Measurements from ENCODE around the gene SP5. TPM values are rescaled to one million over a fixed set of nuclear protein-coding genes. Genes with fewer than 3 reads are reported as not detected.
A peak's percentile ranks its signal among the peaks of the same experiment; 100 is the strongest.

The SP5 gene
- total and polyA plus RNA-seq, 9 of the 15 experiments (the other 6 are each of a cell fraction or from before 2014, with no cell fraction given): 0.03 to 1.7 (median 0.16) TPM; not detected in 1

GRCh38 chr2:170742000-170742399 is 26.9 kb downstream of the SP5 start (continued):
- TF ChIP-seq, protein P1, sequence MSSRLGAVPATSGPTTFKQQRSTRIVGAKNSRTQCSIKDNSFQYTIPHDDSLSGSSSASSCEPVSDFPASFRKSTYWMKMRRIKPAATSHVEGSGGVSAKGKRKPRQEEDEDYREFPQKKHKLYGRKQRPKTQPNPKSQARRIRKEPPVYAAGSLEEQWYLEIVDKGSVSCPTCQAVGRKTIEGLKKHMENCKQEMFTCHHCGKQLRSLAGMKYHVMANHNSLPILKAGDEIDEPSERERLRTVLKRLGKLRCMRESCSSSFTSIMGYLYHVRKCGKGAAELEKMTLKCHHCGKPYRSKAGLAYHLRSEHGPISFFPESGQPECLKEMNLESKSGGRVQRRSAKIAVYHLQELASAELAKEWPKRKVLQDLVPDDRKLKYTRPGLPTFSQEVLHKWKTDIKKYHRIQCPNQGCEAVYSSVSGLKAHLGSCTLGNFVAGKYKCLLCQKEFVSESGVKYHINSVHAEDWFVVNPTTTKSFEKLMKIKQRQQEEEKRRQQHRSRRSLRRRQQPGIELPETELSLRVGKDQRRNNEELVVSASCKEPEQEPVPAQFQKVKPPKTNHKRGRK (tag; IDR thresholded peaks at IDR 0.05): no peak
- TF ChIP-seq ZNF184 (CRISPR knock-in tag; IDR thresholded peaks at IDR 0.05) (no peak), ZNF764 (CRISPR knock-in tag; IDR thresholded peaks at IDR 0.05; ENCODE audit: low read depth) (no peak), PCBP2 (IDR thresholded peaks at IDR 0.05; ENCODE audit: low read depth, low read length, poor library complexity, severe bottlenecking) (no peak), RFX5 (IDR thresholded peaks at IDR 0.05; ENCODE audit: low read depth, low read length) (no peak), ZNF785 (CRISPR knock-in tag; IDR thresholded peaks at IDR 0.05) (no peak), CC2D1A (IDR thresholded peaks at IDR 0.05) (peak; percentile 54; the same call in 1 of the 2 replicates), HOMEZ (CRISPR knock-in tag; IDR thresholded peaks at IDR 0.05) (0 out of 2 replicates have a peak, but pooled peaks have one; percentile 19), THRB (CRISPR knock-in tag; conservative IDR thresholded peaks at IDR 0.05) (0 out of 2 replicates have a peak, but pooled peaks have one; percentile 39), NFATC3 (IDR thresholded peaks at IDR 0.05) (no peak), TCF3 (CRISPR knock-in tag; IDR thresholded peaks at IDR 0.05) (peak; percentile 42), HMGN3 (IDR thresholded peaks at IDR 0.05; ENCODE audit: borderline replicate concordance, extremely low read depth, insufficient read length, low read depth, low read length) (no peak), PML (IDR thresholded peaks at IDR 0.05; ENCODE audit: low read length) (no peak), SNAPC5 (CRISPR knock-in tag; IDR thresholded peaks at IDR 0.05) (no peak), RBM39 (optimal IDR thresholded peaks at IDR 0.05; ENCODE audit: low read depth, low read length) (no peak), GATAD2B (IDR thresholded peaks at IDR 0.05; ENCODE audit: borderline replicate concordance) (no peak), FOXA1 (IDR thresholded peaks at IDR 0.05; ENCODE audit: borderline replicate concordance) (no peak), NCOR1 (IDR thresholded peaks at IDR 0.05) (peak; percentile 37; the same call in 1 of the 2 replicates), GTF2A2 (tag; IDR thresholded peaks at IDR 0.05) (no peak), THRA (IDR thresholded peaks at IDR 0.05) (no peak), KAT2B (IDR thresholded peaks at IDR 0.05; ENCODE audit: low read depth, low read length) (no peak)
